K562 (cell line): Measurements from ENCODE around the gene SLC12A9. TPM values are rescaled to one million over a fixed set of nuclear protein-coding genes. Genes with fewer than 3 reads are reported as not detected.
A peak's percentile ranks its signal among the peaks of the same experiment; 100 is the strongest.

Experiments used
- ESRRB ChIP-seq: fragments of 250-450 bp; sonication (Bioruptor Pico); IDR thresholded peaks from 2 replicates; pipeline ENCODE4 v1.5.0; 2020; ENCODE audit warnings: mild to moderate bottlenecking, moderate library complexity, borderline replicate concordance
- ETV5 ChIP-seq: sonication (generic); formaldehyde crosslinking; IDR thresholded peaks from 2 replicates; pipeline ENCODE4 v1.4.0; 2020; ENCODE audit warnings: low read depth, mild to moderate bottlenecking, missing genetic modification reagents
- FOS ChIP-seq: IDR thresholded peaks from 3 replicates; pipeline ENCODE4 v1.6.1; 2011; ENCODE audit not compliant: insufficient read length; ENCODE audit errors: extremely low read depth
- FOXK2 ChIP-seq, 2 experiments: fragments of 450-650 bp; IDR thresholded peaks in 1 of 2; conservative IDR thresholded peaks in 1 of 2; 2 replicates each; pipeline ENCODE4 v1.6.1; 2016; ENCODE audit warnings: low read depth in 2 of 2, mild to moderate bottlenecking in 1 of 2
- GTF2A2 ChIP-seq: IDR thresholded peaks from 2 replicates; pipeline ENCODE4 v1.6.1; 2016; ENCODE audit warnings: mild to moderate bottlenecking, missing genetic modification characterization, missing compliant biosample characterization
- HDGF ChIP-seq: fragments of 450-650 bp; IDR thresholded peaks from 2 replicates; pipeline ENCODE4 v1.6.1; 2016
- HLTF ChIP-seq: fragments of 450-650 bp; IDR thresholded peaks from 2 replicates; pipeline ENCODE4 v1.6.1; 2016
- NR2F6 ChIP-seq: fragments of 450-650 bp; formaldehyde crosslinking; IDR thresholded peaks from 2 replicates; pipeline ENCODE4 v1.4.0; 2020; ENCODE audit warnings: mild to moderate bottlenecking
- POLR2H ChIP-seq: IDR thresholded peaks from 2 replicates; pipeline ENCODE4 v1.6.1; 2016; ENCODE audit warnings: missing genetic modification characterization, low read depth, mild to moderate bottlenecking, control low read depth, missing compliant biosample characterization, moderate library complexity
- PRMT5 ChIP-seq: sonication (generic); formaldehyde crosslinking; IDR thresholded peaks from 2 replicates; pipeline ENCODE4 v1.5.0; 2020; ENCODE audit warnings: missing genetic modification reagents
- SNRNP70 ChIP-seq: fragments of 200-400 bp; formaldehyde crosslinking; optimal IDR thresholded peaks from 2 replicates; pipeline ENCODE3; 2017; ENCODE audit warnings: low read depth, low read length
- ZBTB8A ChIP-seq: fragments of 450-650 bp; IDR thresholded peaks from 2 replicates; pipeline ENCODE4 v1.6.1; 2018; ENCODE audit warnings: mild to moderate bottlenecking, moderate library complexity; ENCODE audit not compliant: partially characterized antibody
- ZEB2 ChIP-seq: fragments of 450-650 bp; IDR thresholded peaks from 2 replicates; pipeline ENCODE4 v1.6.1; 2016
- ZNF668 ChIP-seq: fragments of 250-450 bp; sonication (Bioruptor Pico); IDR thresholded peaks from 2 replicates; pipeline ENCODE4 v1.8.0; 2022; ENCODE audit warnings: mild to moderate bottlenecking, inconsistent platforms
- ZNF766 ChIP-seq: fragments of 200-800 bp; sonication (Bioruptor generic); conservative IDR thresholded peaks from 2 replicates; pipeline ENCODE4 v1.6.1; 2016; ENCODE audit warnings: missing genetic modification characterization, missing compliant biosample characterization
- polyA plus RNA-seq, 8 experiments: library from polyadenylated mRNA; depleted of rRNA in 4 of 8; stranded (reverse) in 5 of 8; unstranded in 3 of 8; fragments of >200 nt; fragmentation: Nextera tagmentation in 2 of 8; fragmentation: Illumina TruSeq in 1 of 8; extraction: Ambion mirVana in 2 of 8; extraction: Trizol in 1 of 8; gene quantifications; 2 replicates each; pipeline versions ENCODE4 v1.2.1 to v1.2.3, GENCODE V29; 2011 to 2014; ENCODE audit warnings: inconsistent platforms in 1 of 8, missing spikeins in 1 of 8
- total RNA-seq, 7 experiments: library from RNA; depleted of rRNA in 6 of 7; stranded (reverse); fragments of >200 nt in 6 of 7; fragmentation: Illumina TruSeq in 2 of 7; extraction: Trizol in 2 of 7; gene quantifications; 2 replicates each; pipeline versions ENCODE4 v1.2.1 to v1.2.3, GENCODE V29; 2011 to 2021; ENCODE audit warnings: low replicate concordance in 1 of 7
- TF ChIP-seq, protein P1 (sequence below), 2 experiments: fragments of 450-650 bp; IDR thresholded peaks; 2 replicates each; pipeline ENCODE4 v1.6.1; 2018; ENCODE audit warnings: mild to moderate bottlenecking in 2 of 2, low read depth in 1 of 2; ENCODE audit not compliant: partially characterized antibody in 2 of 2
- TF ChIP-seq, protein P2 (sequence below), 2 experiments: fragments of 450-650 bp; conservative IDR thresholded peaks; 2 replicates each; pipeline ENCODE4 v1.6.1; 2017; ENCODE audit warnings: mild to moderate bottlenecking in 2 of 2, moderate library complexity in 2 of 2
- TF ChIP-seq, protein P3 (sequence below): fragments of 250-450 bp; sonication (Bioruptor Pico); IDR thresholded peaks from 2 replicates; pipeline ENCODE4 v1.5.0; 2020; ENCODE audit warnings: mild to moderate bottlenecking
- TF ChIP-seq, protein P4 (sequence below): fragments of 250-450 bp; sonication (Bioruptor Pico); IDR thresholded peaks from 2 replicates; pipeline ENCODE4 v1.8.0; 2022; ENCODE audit warnings: moderate library complexity, mild to moderate bottlenecking, inconsistent platforms

Gene SLC12A9
- total and polyA plus RNA-seq, 9 of the 15 experiments (the other 6 are each of a cell fraction or from before 2014, with no cell fraction given), result 0.06 to 20.2 (median 10.7) TPM

- TF ChIP-seq, protein P1, sequence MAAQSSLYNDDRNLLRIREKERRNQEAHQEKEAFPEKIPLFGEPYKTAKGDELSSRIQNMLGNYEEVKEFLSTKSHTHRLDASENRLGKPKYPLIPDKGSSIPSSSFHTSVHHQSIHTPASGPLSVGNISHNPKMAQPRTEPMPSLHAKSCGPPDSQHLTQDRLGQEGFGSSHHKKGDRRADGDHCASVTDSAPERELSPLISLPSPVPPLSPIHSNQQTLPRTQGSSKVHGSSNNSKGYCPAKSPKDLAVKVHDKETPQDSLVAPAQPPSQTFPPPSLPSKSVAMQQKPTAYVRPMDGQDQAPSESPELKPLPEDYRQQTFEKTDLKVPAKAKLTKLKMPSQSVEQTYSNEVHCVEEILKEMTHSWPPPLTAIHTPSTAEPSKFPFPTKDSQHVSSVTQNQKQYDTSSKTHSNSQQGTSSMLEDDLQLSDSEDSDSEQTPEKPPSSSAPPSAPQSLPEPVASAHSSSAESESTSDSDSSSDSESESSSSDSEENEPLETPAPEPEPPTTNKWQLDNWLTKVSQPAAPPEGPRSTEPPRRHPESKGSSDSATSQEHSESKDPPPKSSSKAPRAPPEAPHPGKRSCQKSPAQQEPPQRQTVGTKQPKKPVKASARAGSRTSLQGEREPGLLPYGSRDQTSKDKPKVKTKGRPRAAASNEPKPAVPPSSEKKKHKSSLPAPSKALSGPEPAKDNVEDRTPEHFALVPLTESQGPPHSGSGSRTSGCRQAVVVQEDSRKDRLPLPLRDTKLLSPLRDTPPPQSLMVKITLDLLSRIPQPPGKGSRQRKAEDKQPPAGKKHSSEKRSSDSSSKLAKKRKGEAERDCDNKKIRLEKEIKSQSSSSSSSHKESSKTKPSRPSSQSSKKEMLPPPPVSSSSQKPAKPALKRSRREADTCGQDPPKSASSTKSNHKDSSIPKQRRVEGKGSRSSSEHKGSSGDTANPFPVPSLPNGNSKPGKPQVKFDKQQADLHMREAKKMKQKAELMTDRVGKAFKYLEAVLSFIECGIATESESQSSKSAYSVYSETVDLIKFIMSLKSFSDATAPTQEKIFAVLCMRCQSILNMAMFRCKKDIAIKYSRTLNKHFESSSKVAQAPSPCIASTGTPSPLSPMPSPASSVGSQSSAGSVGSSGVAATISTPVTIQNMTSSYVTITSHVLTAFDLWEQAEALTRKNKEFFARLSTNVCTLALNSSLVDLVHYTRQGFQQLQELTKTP (IDR thresholded peaks at IDR 0.05; ENCODE audit: low read depth in 1 of 2, partially characterized antibody in 2 of 2), result peak; percentile 55 to 87
- peak; percentile 97 for TF ChIP-seq POLR2H (tag)
- TF ChIP-seq HDGF, result no peak
- TF ChIP-seq, protein P2, sequence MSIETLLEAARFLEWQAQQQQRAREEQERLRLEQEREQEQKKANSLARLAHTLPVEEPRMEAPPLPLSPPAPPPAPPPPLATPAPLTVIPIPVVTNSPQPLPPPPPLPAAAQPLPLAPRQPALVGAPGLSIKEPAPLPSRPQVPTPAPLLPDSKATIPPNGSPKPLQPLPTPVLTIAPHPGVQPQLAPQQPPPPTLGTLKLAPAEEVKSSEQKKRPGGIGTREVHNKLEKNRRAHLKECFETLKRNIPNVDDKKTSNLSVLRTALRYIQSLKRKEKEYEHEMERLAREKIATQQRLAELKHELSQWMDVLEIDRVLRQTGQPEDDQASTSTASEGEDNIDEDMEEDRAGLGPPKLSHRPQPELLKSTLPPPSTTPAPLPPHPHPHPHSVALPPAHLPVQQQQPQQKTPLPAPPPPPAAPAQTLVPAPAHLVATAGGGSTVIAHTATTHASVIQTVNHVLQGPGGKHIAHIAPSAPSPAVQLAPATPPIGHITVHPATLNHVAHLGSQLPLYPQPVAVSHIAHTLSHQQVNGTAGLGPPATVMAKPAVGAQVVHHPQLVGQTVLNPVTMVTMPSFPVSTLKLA (conservative IDR thresholded peaks at IDR 0.05), result peak; percentile 59 to 86; a peak in 3 of 4 replicates
- TF ChIP-seq, protein P3, sequence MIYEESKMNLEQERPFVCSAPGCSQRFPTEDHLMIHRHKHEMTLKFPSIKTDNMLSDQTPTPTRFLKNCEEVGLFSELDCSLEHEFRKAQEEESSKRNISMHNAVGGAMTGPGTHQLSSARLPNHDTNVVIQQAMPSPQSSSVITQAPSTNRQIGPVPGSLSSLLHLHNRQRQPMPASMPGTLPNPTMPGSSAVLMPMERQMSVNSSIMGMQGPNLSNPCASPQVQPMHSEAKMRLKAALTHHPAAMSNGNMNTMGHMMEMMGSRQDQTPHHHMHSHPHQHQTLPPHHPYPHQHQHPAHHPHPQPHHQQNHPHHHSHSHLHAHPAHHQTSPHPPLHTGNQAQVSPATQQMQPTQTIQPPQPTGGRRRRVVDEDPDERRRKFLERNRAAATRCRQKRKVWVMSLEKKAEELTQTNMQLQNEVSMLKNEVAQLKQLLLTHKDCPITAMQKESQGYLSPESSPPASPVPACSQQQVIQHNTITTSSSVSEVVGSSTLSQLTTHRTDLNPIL (CRISPR knock-in tag), result no peak; the same call in 1 of the 2 replicates
- TF ChIP-seq GTF2A2 (tag), result no peak
- TF ChIP-seq FOS, result no peak
- peak; percentile 83 for TF ChIP-seq ZNF766 (CRISPR knock-in tag)
- TF ChIP-seq HLTF, result no peak; the same call in 1 of the 2 replicates
- no peak for TF ChIP-seq ZEB2
- peak; percentile 47; the same call in 1 of the 2 replicates for TF ChIP-seq ZNF668 (CRISPR knock-in tag)
- no peak for TF ChIP-seq SNRNP70
- TF ChIP-seq, protein P4, sequence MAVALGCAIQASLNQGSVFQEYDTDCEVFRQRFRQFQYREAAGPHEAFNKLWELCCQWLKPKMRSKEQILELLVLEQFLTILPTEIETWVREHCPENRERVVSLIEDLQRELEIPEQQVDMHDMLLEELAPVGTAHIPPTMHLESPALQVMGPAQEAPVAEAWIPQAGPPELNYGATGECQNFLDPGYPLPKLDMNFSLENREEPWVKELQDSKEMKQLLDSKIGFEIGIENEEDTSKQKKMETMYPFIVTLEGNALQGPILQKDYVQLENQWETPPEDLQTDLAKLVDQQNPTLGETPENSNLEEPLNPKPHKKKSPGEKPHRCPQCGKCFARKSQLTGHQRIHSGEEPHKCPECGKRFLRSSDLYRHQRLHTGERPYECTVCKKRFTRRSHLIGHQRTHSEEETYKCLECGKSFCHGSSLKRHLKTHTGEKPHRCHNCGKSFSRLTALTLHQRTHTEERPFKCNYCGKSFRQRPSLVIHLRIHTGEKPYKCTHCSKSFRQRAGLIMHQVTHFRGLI, result peak; percentile 77; the same call in 1 of the 2 replicates
- peak; percentile 92 for TF ChIP-seq NR2F6 (CRISPR knock-in tag)
- 0 out of 2 replicates have a peak, but pooled peaks have one; percentile 83 for TF ChIP-seq ESRRB (CRISPR knock-in tag)
- TF ChIP-seq PRMT5 (CRISPR knock-in tag), result no peak
- peak; percentile 96 for TF ChIP-seq ETV5 (CRISPR knock-in tag)
- TF ChIP-seq FOXK2 (conservative IDR thresholded peaks at IDR 0.05 in 1 of 2, IDR thresholded peaks at IDR 0.05 in 1 of 2; ENCODE audit: low read depth in 2 of 2), result peak in 1 of 2 experiments; percentile 52; a peak in 1 of 4 replicates
- TF ChIP-seq ZBTB8A, result no peak
Measured at GRCh38 chr7:100874577-100875355, 22.3 kb downstream of the SLC12A9 start, which contains the start of gene SRRT (continued).
